SK-N-MC (cell line): ENCODE data around the gene LMF1.

Experiments
- EZH2 ChIP-seq: fragments of 200-600 bp; sonication (generic); IDR thresholded peaks from one replicate; pipeline ENCODE4 v1.6.1; 2017; ENCODE audit warnings: antibody characterized with exemption
- POLR2AphosphoS5 ChIP-seq: IDR thresholded peaks from 2 replicates; pipeline ENCODE4 v1.6.1; 2012; ENCODE audit warnings: mild to moderate bottlenecking, low read depth, low read length, borderline replicate concordance

- TF ChIP-seq POLR2AphosphoS5 (no peak), EZH2 (no peak)
These were observed 167.1 kb downstream of the LMF1 start for GRCh38 chr16:803754-804080.
